Esophagus (tissue), 2 donors: ENCODE measurements around the gene SULT1C2. TPM values are rescaled to one million over a fixed set of nuclear protein-coding genes. Genes with fewer than 3 reads are reported as not detected.

Source experiments
- H3K27ac ChIP-seq, 2 donors: one replicate each; pipeline ENCODE4 v1.5.1; 2013; ENCODE audit warnings: low read depth in 2 of 2, mild to moderate bottlenecking in 2 of 2, inconsistent platforms in 1 of 2, low read length in 1 of 2, moderate library complexity in 1 of 2
- H3K27me3 ChIP-seq, 2 donors: one replicate each; pipeline ENCODE4 v1.6.1; 2013; ENCODE audit warnings: low read length in 2 of 2, control low read depth in 1 of 2, mild to moderate bottlenecking in 1 of 2; ENCODE audit not compliant: insufficient read depth in 2 of 2, control insufficient read depth in 1 of 2
- H3K36me3 ChIP-seq, 2 donors: one replicate each; pipeline ENCODE4 v1.6.1; 2013; ENCODE audit warnings: low read length in 1 of 2; ENCODE audit not compliant: control insufficient read depth in 2 of 2, insufficient read depth in 2 of 2
- H3K4me1 ChIP-seq, 2 donors: one replicate each; pipeline ENCODE4 v1.6.1; 2013; ENCODE audit warnings: low read length in 1 of 2; ENCODE audit not compliant: control insufficient read depth in 2 of 2, insufficient read depth in 2 of 2
- H3K4me3 ChIP-seq, 2 donors: one replicate each; pipeline ENCODE4 v1.5.1; 2013; ENCODE audit warnings: low read length in 2 of 2, mild to moderate bottlenecking in 2 of 2, low read depth in 1 of 2, moderate library complexity in 1 of 2
- H3K9me3 ChIP-seq, 2 donors: one replicate each; pipeline ENCODE4 v1.6.1; 2013; ENCODE audit warnings: mild to moderate bottlenecking in 2 of 2, low read depth in 1 of 2, low read length in 1 of 2, moderate library complexity in 1 of 2; ENCODE audit not compliant: control insufficient read depth in 2 of 2, insufficient read depth in 1 of 2
- WGBS, 2 donors: extraction: QIAGEN DNeasy Blood & Tissue Kit; methylation state at CpG; one replicate each; pipeline ENCODE4 v1.1.7; 2013; 5-methylcytosine and 5-hydroxymethylcytosine counted together
- polyA plus RNA-seq, 2 donors: library from polyadenylated mRNA; stranded (reverse); fragments of 200-250 nt; gene quantifications; one replicate each; pipeline ENCODE4 v1.2.3, GENCODE V29; 2013
- donor health status: healthy with polysubstance abuse.
- donor health status: Bipolar disorder and iron deficiency.

Gene SULT1C2
- polyA plus RNA-seq, 2 donors: 0.04 TPM; not detected in 1

DNA sequence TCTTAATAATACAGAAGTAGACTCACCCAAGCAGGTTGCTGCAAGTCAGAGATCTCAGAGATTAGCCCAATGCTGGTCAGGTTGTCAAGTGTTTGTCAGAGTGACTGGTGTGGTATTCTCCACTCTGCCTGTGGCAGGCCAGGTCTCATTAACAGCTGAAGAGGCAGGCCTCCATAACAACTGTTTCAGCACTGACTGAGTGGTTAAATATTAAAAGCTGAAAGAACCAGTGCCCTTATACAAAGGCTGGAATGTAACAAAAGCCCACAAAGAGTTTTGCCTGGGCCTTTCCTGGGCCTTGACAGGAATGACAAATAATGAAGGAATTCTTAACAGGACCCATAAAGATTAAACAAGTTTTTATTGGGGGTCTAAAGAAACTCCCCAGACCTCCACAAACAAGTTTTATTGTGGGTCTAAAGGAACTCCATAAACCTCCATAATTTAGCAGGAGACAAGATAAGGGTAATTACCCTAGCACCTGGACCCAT, 26.8 kb downstream of the SULT1C2 start:
- no peak overlapping the region for H3K27ac ChIP-seq
- H3K27me3 ChIP-seq: no peaks in the 10 kb centered on the region
- H3K9me3 ChIP-seq: no peaks in the 10 kb centered on the region
- no peaks in the 10 kb centered on the region for H3K4me1 ChIP-seq
- H3K36me3 ChIP-seq: no peaks in the 10 kb centered on the region
- no peak overlapping the region for H3K4me3 ChIP-seq

DNA sequence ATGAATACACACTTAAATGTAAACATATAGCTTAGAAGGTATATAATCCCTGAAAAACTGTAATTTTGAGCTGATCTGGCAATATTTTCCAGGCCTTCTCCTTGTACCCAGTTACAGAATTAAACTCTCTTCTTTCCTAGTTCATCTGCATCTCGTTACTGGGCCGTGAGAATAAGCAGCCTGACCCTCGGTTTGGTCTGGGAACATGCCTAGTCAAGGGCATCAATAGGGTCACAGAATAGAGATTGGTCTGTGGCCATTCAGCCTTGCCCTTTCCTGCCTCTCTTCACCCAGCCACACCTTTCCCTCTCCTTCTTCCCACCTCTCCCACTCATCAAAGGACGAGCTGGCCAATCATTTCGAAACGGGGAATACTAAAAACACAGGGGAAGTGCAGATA, 27.3 kb downstream of the SULT1C2 start:
- 64 to 72% methylated on average over 6 of the region's 6 CpGs for WGBS, 2 donors
- H3K27me3 ChIP-seq: no peaks in the 10 kb centered on the region
- H3K4me3 ChIP-seq: no peak overlapping the region
- no peaks in the 10 kb centered on the region for H3K36me3 ChIP-seq
- no peaks in the 10 kb centered on the region for H3K9me3 ChIP-seq
- no peak overlapping the region for H3K27ac ChIP-seq
- H3K4me1 ChIP-seq: no peaks in the 10 kb centered on the region

DNA sequence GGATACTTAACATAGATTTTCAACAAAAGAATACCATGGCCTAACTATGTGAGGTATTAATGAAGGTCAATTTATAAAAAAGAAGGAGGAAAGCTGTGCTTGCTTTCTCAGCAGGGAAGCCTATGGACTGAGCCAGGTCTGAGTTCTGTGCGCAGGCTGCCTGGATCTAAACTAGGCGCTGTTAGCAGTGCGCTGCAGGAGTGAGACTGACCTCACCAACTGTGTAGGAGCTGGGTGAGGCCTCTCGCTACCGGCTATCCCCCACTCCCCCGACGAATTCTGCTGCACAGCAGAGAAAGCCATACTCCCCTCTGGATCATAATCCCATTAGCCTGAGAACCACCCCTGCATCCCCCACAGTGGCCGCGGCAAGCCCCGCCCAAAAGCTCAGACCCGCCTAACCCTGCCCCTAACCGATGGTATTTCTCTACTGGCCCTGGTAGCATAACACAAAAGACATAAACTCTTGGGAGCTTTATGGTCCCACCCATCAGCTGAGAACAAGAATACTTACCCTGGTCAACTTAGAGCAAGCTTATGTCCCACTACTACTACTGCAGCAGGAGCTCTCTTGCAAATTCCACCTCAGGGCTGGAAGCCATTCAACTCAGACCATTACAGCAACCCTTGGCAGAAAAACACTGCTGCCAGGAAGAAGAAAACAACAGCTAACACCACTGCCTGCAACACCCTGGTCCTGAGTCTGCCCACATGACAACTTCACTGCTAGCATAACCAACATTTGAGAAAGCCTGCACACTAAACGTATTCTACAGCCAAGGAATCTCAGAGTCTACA, 28.0 kb downstream of the SULT1C2 start:
- H3K27ac ChIP-seq: no peak overlapping the region
- no peak overlapping the region for H3K4me3 ChIP-seq
- 73 to 77% methylated on average over 13 of the region's 13 CpGs for whole genome bisulfite sequencing, 2 donors
- no peaks in the 10 kb centered on the region for H3K4me1 ChIP-seq
- H3K9me3 ChIP-seq: no peaks in the 10 kb centered on the region
- no peaks in the 10 kb centered on the region for H3K27me3 ChIP-seq
- no peaks in the 10 kb centered on the region for H3K36me3 ChIP-seq

GRCh38 chr2:108320326-108320922, 31.7 kb downstream of the SULT1C2 start:
- Histone ChIP-seq H3K36me3 (no peaks in the 10 kb centered on the region), H3K4me1 (no peaks in the 10 kb centered on the region), H3K27me3 (no peaks in the 10 kb centered on the region), H3K27ac (no peak overlapping the region), H3K9me3 (no peaks in the 10 kb centered on the region), H3K4me3 (no peak overlapping the region)
- 85 to 92% methylated on average over 6 of the region's 6 CpGs for WGBS, 2 donors

- no peak overlapping the region for H3K4me3 ChIP-seq
- no peaks in the 10 kb centered on the region for H3K4me1 ChIP-seq
- H3K36me3 ChIP-seq: no peaks in the 10 kb centered on the region
- no peaks in the 10 kb centered on the region for H3K27me3 ChIP-seq
- H3K9me3 ChIP-seq: no peaks in the 10 kb centered on the region
- no peak overlapping the region for H3K27ac ChIP-seq
- WGBS, 2 donors: 86 to 87% methylated on average over 5 of the region's 5 CpGs
These were observed 34.9 kb downstream of the SULT1C2 start for GRCh38 chr2:108323619-108324018.

DNA sequence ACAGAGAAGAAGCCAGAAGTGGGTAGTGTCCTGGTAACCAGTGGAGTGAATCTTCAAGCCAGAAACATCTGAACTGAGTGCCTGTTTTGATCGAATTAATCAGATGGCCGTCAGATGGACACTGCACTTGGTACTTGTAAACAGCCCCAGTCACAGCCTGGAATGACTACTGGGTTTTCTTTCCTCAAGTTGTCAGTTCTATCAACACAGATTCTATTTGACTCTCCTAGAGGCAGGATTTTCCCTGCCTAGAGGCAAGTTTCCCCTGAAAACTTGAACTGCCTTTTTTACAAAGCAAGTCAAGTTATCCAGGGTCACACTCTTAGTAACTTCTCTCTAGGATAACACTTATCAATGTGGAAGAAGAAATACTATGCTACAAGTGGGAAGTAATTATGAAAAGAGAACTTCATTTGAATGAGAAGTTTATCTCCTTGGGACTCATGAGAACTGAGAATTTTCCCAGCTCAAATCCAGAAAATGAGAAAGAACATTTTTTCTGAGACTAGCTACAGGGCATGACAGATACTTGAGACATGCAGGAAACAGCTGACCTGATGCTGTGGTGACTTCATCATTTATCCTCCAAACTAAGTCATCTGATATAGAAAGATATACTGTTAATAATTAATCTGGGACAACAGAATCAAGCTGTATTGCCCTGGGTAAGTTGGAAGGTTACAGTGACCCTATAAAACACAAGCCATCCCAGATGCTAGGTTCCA, 36.0 kb downstream of the SULT1C2 start:
- no peaks in the 10 kb centered on the region for H3K27me3 ChIP-seq
- 77 to 92% methylated on average over 2 of the region's 2 CpGs for WGBS, 2 donors
- no peaks in the 10 kb centered on the region for H3K4me1 ChIP-seq
- no peaks in the 10 kb centered on the region for H3K36me3 ChIP-seq
- H3K27ac ChIP-seq: no peak overlapping the region
- no peaks in the 10 kb centered on the region for H3K9me3 ChIP-seq
- no peak overlapping the region for H3K4me3 ChIP-seq

DNA sequence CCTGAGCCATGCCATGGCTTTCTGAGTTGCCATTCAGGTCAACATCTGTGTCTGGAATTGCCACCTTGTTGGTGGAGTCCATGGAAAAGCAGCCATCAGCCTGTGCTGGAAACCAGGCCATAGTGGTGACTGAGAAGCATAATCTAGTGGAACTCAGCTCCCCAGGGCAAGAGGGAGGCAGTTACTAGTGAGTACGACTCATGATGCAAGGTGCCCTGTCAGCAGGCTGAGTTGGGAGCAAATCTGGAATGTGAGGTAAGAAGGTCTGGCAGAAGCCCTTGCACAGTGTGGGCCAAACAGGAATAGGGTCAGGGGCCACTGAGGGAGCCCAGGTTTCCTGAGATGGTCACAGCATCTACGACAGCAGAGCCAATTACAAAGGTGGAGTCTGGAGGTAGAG, 37.1 kb downstream of the SULT1C2 start:
- no peak overlapping the region for H3K4me3 ChIP-seq
- H3K27me3 ChIP-seq: no peaks in the 10 kb centered on the region
- no peak overlapping the region for H3K27ac ChIP-seq
- no peaks in the 10 kb centered on the region for H3K9me3 ChIP-seq
- no peaks in the 10 kb centered on the region for H3K36me3 ChIP-seq
- no peaks in the 10 kb centered on the region for H3K4me1 ChIP-seq
- WGBS, 2 donors: 86 to 92% methylated on average over 2 of the region's 2 CpGs

- Histone ChIP-seq H3K36me3 (no peaks in the 10 kb centered on the region), H3K27me3 (no peaks in the 10 kb centered on the region), H3K4me3 (no peak overlapping the region), H3K4me1 (no peaks in the 10 kb centered on the region), H3K27ac (no peak overlapping the region), H3K9me3 (no peaks in the 10 kb centered on the region)
- 90 to 94% methylated on average over 2 of the region's 2 CpGs for whole genome bisulfite sequencing, 2 donors
These were observed 41.1 kb downstream of the SULT1C2 start for GRCh38 chr2:108329771-108330170.

DNA sequence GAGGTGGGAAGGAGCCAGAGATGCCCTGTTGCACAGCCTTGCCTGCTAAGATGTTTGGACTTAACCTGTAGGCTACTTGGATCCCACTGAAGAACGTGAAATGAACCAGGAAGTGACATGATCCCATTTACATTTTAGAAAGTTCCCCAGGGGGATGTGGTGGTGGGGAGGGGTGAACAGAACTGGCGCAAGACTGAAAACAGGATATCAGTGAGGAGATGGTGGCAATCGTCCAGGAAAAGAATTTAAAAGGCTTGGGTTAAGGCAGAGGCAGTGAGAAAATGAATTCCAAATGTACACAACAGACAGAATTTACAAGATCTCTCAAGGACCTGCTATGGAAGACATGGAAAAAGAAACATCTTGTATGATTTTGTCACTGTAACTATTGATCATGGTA, 42.3 kb downstream of the SULT1C2 start:
- H3K27me3 ChIP-seq: no peaks in the 10 kb centered on the region

More for the DNA sequence above, 42.3 kb downstream of the SULT1C2 start:
- Histone ChIP-seq H3K4me3 (no peak overlapping the region), H3K4me1 (no peaks in the 10 kb centered on the region), H3K36me3 (no peaks in the 10 kb centered on the region), H3K27ac (no peak overlapping the region), H3K9me3 (no peaks in the 10 kb centered on the region)
- WGBS, 2 donors: 35 to 43% methylated on average over 3 of the region's 3 CpGs
